Gastrocnemius medialis (tissue), 4 donors: Measurements from ENCODE around the gene WDR37. TPM values are rescaled to one million over a fixed set of nuclear protein-coding genes. Genes with fewer than 3 reads are reported as not detected.
A peak's percentile ranks its signal among the peaks of the same experiment; 100 is the strongest.

Experiments
- ATAC-seq, 2 donors: fragments of 150-250 bp; one replicate each; pipeline ENCODE4 v1.9.1; 2016
- DNase-seq, 2 donors: peaks; one replicate each; pipeline ENCODE4 v3.0.0-alpha.2; 2019
- H3K27ac ChIP-seq, 4 donors: fragments of 200-600 bp; sonication (generic); 1 replicate in 1 of 4; 2 replicates in 3 of 4; pipeline ENCODE4 v1.5.1; 2016 to 2018; ENCODE audit warnings: mild to moderate bottlenecking in 2 of 4, moderate library complexity in 1 of 4
- H3K27me3 ChIP-seq, 3 donors: fragments of 200-600 bp; sonication (generic) in 2 of 3; 1 replicate in 1 of 3; 2 replicates in 2 of 3; pipeline versions ENCODE4 v1.5.1 to v1.6.0; 2016 to 2019; ENCODE audit warnings: mild to moderate bottlenecking in 1 of 3, moderate library complexity in 1 of 3
- H3K36me3 ChIP-seq, 2 donors: fragments of 200-600 bp; sonication (generic) in 1 of 2; one replicate each; pipeline ENCODE4 v1.5.1; 2017 to 2018
- H3K4me1 ChIP-seq, 2 donors: fragments of 200-600 bp; sonication (generic) in 1 of 2; one replicate each; pipeline ENCODE4 v1.5.1; 2016 to 2017; ENCODE audit warnings: mild to moderate bottlenecking in 2 of 2
- H3K4me3 ChIP-seq, 4 donors: fragments of 200-600 bp; sonication (generic) in 3 of 4; 1 replicate in 1 of 4; 2 replicates in 3 of 4; pipeline ENCODE4 v1.5.1; 2016 to 2019; ENCODE audit warnings: mild to moderate bottlenecking in 2 of 4
- H3K9me3 ChIP-seq, 3 donors: fragments of 200-600 bp; sonication (generic) in 2 of 3; 1 replicate in 1 of 3; 2 replicates in 2 of 3; pipeline ENCODE4 v1.5.1; 2016 to 2019
- CTCF ChIP-seq, 5 experiments: fragments of 450-650 bp in 3 of 5; fragments of 200-600 bp in 2 of 5; sonication (generic) in 2 of 5; IDR thresholded peaks in 4 of 5; conservative IDR thresholded peaks in 1 of 5; 1 replicate in 4 of 5; 2 replicates in 1 of 5; pipeline ENCODE4 v1.5.1; 2016 to 2019; ENCODE audit warnings: antibody characterized with exemption in 5 of 5, mild to moderate bottlenecking in 3 of 5, moderate library complexity in 3 of 5
- POLR2A ChIP-seq, 2 donors: fragments of 450-650 bp; IDR thresholded peaks; one replicate each; pipeline ENCODE4 v1.6.1; 2017; ENCODE audit warnings: antibody characterized with exemption in 2 of 2, mild to moderate bottlenecking in 2 of 2, moderate library complexity in 2 of 2
- in situ Hi-C, 4 donors: fragments of 200-750 bp; cut with MboI; loops; one replicate each; pipeline versions ENCODE4 v1.15.0 to v1.8.0; 2017; ENCODE audit warnings: low sequenced_read_pairs in 4 of 4
- intact Hi-C: fragments of 100-400 bp; cut with DNase I; formaldehyde crosslinking; loops from one replicate; pipeline ENCODE4 v1.15.1; 2023; ENCODE audit warnings: low total_unique reads
- total RNA-seq, 4 donors: library from RNA; depleted of rRNA; stranded (reverse); fragments of >200 nt; gene quantifications; one replicate each; pipeline versions ENCODE4 v1.1.0 to v1.2.3, GENCODE V29; 2016

Gene WDR37
- total RNA-seq, 4 donors from 2014 or later, result 18.4 to 26.2 (median 23.2) TPM

GRCh38 chr10:1026578-1026977 is 29.6 kb upstream of the WDR37 start:
- H3K27ac ChIP-seq, result peak overlapping the region; percentile 85 to 95 (median 90)
- in situ Hi-C loops (no loop called here), intact Hi-C loops (loop anchor here (2.0 to 5.0 kb wide), 2 partner anchors 22 to 154 kb away; partner anchors contain the start of gene IDI1)
- ATAC-seq (peak; percentile 72 to 77), DNase-seq (peak in 1 of 2 donors; percentile 66)
- H3K36me3 ChIP-seq, result peaks cover 0 to 1% of the 10 kb centered on the region in 2 donors
- no peak for TF ChIP-seq CTCF (IDR thresholded peaks at IDR 0.05 in 4 of 5, conservative IDR thresholded peaks at IDR 0.05 in 1 of 5)
- peak in 1 of 2 donors; percentile 40 for TF ChIP-seq POLR2A (IDR thresholded peaks at IDR 0.05)
- H3K4me3 ChIP-seq, result peak overlapping the region in 2 of 4 donors; percentile 40 to 47
- H3K27me3 ChIP-seq, result no peaks in the 10 kb centered on the region
- H3K9me3 ChIP-seq, result no peaks in the 10 kb centered on the region
- peaks cover 37 to 38% of the 10 kb centered on the region in 2 donors for H3K4me1 ChIP-seq

GRCh38 chr10:1029838-1030237 is 26.3 kb upstream of the WDR37 start:
- Histone ChIP-seq H3K36me3 (no peaks in the 10 kb centered on the region), H3K27ac (peak overlapping the region in 3 of 4 donors; percentile 13 to 95 (median 55)), H3K4me3 (no peak overlapping the region), H3K9me3 (no peaks in the 10 kb centered on the region), H3K4me1 (peaks cover 32 to 44% of the 10 kb centered on the region in 2 donors), H3K27me3 (no peaks in the 10 kb centered on the region)
- intact Hi-C loops, result loop anchor here (5.0 kb wide), 1 partner anchor 158 kb away; no protein-coding TSS in a partner anchor
- no peak for DNase-seq
- no peak for TF ChIP-seq POLR2A (IDR thresholded peaks at IDR 0.05)
- TF ChIP-seq CTCF (IDR thresholded peaks at IDR 0.05 in 4 of 5, conservative IDR thresholded peaks at IDR 0.05 in 1 of 5), result no peak
- ATAC-seq, result no peak
- in situ Hi-C loops, result no loop called here

GRCh38 chr10:1033601-1034000 is 22.6 kb upstream of the WDR37 start:
- Histone ChIP-seq H3K4me1 (peaks cover 33 to 37% of the 10 kb centered on the region in 2 donors), H3K4me3 (peak overlapping the region in 3 of 4 donors; percentile 18 to 39 (median 27)), H3K9me3 (no peaks in the 10 kb centered on the region), H3K27ac (peak overlapping the region; percentile 91 to 96 (median 93)), H3K27me3 (no peaks in the 10 kb centered on the region), H3K36me3 (peaks cover 0 to 4% of the 10 kb centered on the region in 2 donors)
- TF ChIP-seq POLR2A (IDR thresholded peaks at IDR 0.05), result no peak
- no peak for TF ChIP-seq CTCF (IDR thresholded peaks at IDR 0.05 in 4 of 5, conservative IDR thresholded peaks at IDR 0.05 in 1 of 5)
- intact Hi-C loops (no loop called here), in situ Hi-C loops (no loop called here)
- ATAC-seq (peak; percentile 83 to 88), DNase-seq (peak; percentile 79 to 92)

DNA sequence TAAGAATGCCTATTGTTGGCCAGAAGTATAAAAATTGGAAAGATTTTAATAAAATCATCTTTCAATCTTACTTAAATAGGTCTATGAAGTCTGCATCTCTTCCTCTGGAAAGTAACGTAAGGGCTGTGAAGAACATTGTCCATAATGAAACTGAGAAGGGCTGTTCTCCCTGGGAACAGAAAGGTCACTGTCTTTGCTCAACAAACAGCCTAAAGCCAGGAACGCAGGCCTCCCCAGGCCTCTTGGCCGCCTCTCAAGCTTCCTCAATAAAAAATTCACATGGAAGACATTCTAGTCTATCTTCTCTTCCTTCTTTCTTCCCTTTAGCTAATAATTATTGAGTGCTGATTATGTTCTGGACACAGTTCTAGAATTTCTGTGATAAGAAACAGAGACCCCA is 21.4 kb upstream of the WDR37 start:
- H3K9me3 ChIP-seq, result no peaks in the 10 kb centered on the region
- peak overlapping the region in 2 of 4 donors; percentile 1 to 18 for H3K4me3 ChIP-seq
- no peak for TF ChIP-seq CTCF (IDR thresholded peaks at IDR 0.05 in 4 of 5, conservative IDR thresholded peaks at IDR 0.05 in 1 of 5)
- TF ChIP-seq POLR2A (IDR thresholded peaks at IDR 0.05), result no peak
- ATAC-seq (peak; percentile 31 to 59), DNase-seq (no peak)
- no peaks in the 10 kb centered on the region for H3K27me3 ChIP-seq
- peak overlapping the region; percentile 91 to 96 (median 93) for H3K27ac ChIP-seq
- H3K36me3 ChIP-seq, result peaks cover 0 to 4% of the 10 kb centered on the region in 2 donors
- in situ Hi-C loops (no loop called here), intact Hi-C loops (no loop called here)
- peaks cover 39% of the 10 kb centered on the region in 2 donors for H3K4me1 ChIP-seq
